Fibroblast of mammary gland (primary cell): ENCODE measurements around the gene ELMO1.

ENCODE experiments used
- DNase-seq: peaks from one replicate; pipeline ENCODE4 v3.0.0-alpha.2; 2010; ENCODE audit warnings: low read depth
- H3K4me3 ChIP-seq: 2 replicates; pipeline ENCODE4 v1.5.1; 2011; ENCODE audit warnings: low read depth, mild to moderate bottlenecking, low read length, moderate library complexity; ENCODE audit not compliant: control insufficient read depth
- CTCF ChIP-seq: conservative IDR thresholded peaks from 2 replicates; pipeline ENCODE4 v1.5.1; 2011; ENCODE audit warnings: low read depth, low read length, inconsistent platforms; ENCODE audit not compliant: control insufficient read depth, insufficient read depth

Gene ELMO1

GRCh38 chr7:37424521-37424920 is 24.1 kb downstream of the ELMO1 start:
- no peak for TF ChIP-seq CTCF
- no peak for DNase-seq

GRCh38 chr7:37421861-37422500 is 26.7 kb downstream of the ELMO1 start:
- peak; percentile 54 for DNase-seq
- no peak overlapping the region for H3K4me3 ChIP-seq
- no peak for TF ChIP-seq CTCF

More at GRCh38 chr7:37424521-37424920, 24.1 kb downstream of the ELMO1 start:
- H3K4me3 ChIP-seq: no peak overlapping the region

GRCh38 chr7:37420946-37421695 is 27.5 kb downstream of the ELMO1 start:
- H3K4me3 ChIP-seq: no peak overlapping the region
- DNase-seq: no peak
- no peak for TF ChIP-seq CTCF

GRCh38 chr7:37419496-37419895 is 29.2 kb downstream of the ELMO1 start:
- no peak for DNase-seq
- no peak overlapping the region for H3K4me3 ChIP-seq
- no peak for TF ChIP-seq CTCF

GRCh38 chr7:37418381-37418780 is 30.3 kb downstream of the ELMO1 start:
- no peak overlapping the region for H3K4me3 ChIP-seq
- DNase-seq: no peak
- TF ChIP-seq CTCF: no peak

GRCh38 chr7:37417107-37417474 is 31.6 kb downstream of the ELMO1 start:
- no peak for TF ChIP-seq CTCF
- DNase-seq: no peak
- no peak overlapping the region for H3K4me3 ChIP-seq
